HG03060 (cell line): Measurements from ENCODE around the gene CC2D2B.
"Not testable (repeated sequence)": the region's sequence is repeated elsewhere in the genome, so short reads cannot be mapped to it uniquely, and the experiment has no call there.

ENCODE experiments used
- ATAC-seq: cut with Tn5 transposase; IDR thresholded peaks from one replicate; pipeline ENCODE4 v1.9.1; 2021; ENCODE audit warnings: low read depth, moderate number of reproducible peaks; ENCODE audit not compliant: unreplicated experiment

Gene CC2D2B

DNA sequence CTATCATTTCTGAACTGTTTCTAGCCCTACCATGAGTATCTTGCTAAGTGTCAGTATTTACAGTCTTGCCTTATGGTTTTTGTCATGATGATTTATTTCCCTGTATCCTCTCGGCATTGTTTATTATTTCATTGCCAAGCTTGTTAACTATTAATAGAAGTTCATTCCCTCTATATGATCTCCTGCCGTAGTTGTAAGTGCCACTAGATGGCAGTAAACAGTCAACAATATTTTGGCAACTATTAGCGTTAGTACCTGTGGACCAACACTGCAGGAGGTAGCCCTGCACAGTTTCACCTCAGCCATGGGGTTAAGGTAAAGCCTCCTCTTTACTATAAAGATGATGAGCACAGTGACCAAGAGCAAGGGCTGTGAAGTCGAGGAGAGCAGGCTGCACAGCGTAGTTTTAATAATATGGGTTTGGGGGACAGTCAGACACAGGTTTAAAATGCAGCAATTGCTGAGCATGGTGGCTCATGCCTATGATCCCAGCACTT, 109.5 kb downstream of the CC2D2B start:
- ATAC-seq = peak; percentile 44

GRCh38 chr10:96021332-96021731, 113.6 kb downstream of the CC2D2B start:
- no peak for ATAC-seq

DNA sequence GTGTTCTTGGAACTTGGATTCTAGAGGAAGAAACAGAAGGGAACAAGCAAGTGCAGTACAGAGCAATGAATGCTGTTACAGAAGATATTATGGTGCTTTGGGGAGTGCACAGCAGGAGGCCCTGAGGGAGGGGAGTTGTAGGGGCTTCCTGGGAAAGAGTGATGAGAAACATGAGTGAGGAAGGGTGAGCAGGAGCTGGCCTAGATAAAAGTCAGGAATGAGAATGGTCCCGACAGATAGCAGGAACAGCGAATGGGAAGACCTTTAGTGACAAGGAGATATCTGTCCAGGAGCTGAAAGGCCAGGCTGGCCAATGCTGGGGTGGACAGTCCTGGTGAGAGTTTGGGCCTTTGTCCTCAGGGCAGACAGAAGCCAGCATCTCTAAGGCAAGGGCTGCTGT, 115.0 kb downstream of the CC2D2B start:
- no peak for ATAC-seq

GRCh38 chr10:96023168-96023567, 115.4 kb downstream of the CC2D2B start:
- no peak for ATAC-seq

DNA sequence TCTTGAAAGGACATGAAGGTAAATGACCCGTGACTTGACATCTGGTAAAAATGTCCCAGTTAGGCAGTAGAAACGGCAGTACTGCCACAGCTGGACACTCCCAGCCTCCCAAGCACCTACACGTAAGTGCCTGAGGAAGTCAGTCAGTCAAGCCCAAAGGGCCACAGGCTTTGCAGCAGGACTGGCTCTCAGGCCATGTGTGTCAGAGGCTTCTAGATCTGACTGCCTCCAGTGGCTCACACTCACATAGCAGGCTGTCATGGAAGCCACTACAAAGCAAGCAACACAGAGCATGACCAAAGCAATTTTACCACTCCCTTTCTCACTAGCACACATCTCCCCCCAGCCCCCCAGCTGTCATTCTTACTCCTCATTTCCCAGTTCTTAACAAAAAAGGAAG, 117.8 kb downstream of the CC2D2B start:
- no peak for ATAC-seq

- ATAC-seq = no peak
These were observed 126.8 kb downstream of the CC2D2B start for GRCh38 chr10:96034625-96035024.

GRCh38 chr10:96038476-96039387, 131.0 kb downstream of the CC2D2B start:
- no peak for ATAC-seq

GRCh38 chr10:96041146-96041545, 133.4 kb downstream of the CC2D2B start:
- ATAC-seq = no peak

DNA sequence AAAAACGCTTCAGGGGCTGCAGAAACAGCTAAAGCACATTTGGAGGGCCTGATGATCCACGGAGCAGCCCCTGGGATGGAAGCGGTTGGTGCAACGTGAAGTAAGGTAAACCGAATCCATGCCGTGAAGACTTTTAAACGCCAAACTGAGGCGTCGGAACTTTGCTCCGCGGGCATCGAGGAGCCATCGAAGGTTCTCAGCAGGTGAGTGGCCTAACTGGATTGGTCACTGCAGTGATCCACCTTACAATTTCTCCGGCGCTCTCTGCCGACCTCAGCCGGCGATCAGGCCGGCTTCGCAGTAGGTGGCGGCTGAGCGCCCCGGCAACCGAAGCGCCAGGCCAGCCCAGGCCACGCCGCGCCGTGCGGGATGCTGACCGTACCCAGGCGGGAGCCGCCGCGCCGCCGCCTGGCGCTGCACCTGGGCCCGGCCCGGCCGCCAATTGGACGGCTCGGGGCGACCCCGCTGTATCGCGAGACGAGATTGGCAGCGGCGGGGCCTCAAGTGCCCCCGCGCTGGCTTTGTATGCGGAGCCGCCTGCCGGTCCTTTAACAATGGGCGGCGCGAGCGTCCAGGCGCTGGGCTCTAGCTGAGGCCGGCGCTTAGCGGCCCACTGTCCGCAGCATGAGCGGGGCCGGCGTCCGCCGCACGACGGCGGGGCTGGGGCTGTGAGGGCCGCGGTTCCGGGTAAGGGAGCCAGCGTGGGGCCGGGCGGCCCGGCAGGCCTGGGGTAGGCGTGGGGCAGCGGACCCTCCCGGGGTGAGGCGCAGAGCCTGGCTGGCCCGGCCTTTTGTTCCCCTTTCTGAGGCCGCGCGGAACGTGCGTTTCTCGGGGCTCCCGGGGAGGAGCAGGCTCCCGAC, 135.5 kb downstream of the CC2D2B start, which contains the start of gene CCNJ:
TSS of gene CCNJ (plus strand) at position 551 of the 860 bp plus-strand sequence. CDS start 811 bp downstream, outside the sequence.
- ATAC-seq = peak; percentile 45

DNA sequence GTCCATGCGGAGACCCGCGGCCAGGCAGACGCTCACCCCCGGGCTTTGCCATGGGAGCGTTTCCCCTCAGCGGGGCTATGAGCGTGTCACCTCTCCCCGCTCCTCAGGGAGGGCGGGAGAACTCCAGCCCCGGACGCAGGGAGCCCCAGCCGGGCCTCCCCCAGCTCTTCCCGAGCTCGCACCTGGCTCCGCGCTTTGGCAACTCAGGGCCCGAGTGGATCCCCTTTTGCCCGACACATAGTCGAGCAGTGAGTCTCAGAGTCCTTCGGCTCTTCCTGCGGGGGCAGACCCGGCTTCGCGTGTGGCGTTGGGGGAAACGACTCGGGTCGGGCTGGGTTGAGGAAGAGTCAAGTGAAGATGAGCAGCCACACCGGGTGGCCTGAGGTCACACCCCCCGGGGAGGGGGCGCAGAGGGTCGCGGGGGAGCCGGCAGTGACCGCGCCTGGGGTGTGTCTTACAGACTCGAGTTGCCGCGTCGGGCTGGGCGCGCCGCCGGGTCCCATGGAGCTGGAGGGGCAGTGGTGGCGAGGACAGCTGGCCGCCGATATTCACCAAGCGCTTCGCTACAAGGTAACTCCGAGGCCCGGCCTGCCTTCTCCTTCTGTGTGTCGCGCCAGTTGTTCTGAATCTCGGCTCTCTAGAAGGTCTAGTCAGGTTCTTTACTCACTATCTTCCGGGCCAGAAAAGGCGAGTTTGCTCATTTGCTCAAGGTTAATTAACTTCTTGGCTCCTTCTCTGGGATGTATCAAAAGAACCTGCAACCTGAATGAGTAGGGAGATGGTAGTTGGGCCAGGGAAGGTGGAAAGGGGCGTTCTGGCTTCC, 136.3 kb downstream of the CC2D2B start:
- peak; percentile 2 for ATAC-seq

DNA sequence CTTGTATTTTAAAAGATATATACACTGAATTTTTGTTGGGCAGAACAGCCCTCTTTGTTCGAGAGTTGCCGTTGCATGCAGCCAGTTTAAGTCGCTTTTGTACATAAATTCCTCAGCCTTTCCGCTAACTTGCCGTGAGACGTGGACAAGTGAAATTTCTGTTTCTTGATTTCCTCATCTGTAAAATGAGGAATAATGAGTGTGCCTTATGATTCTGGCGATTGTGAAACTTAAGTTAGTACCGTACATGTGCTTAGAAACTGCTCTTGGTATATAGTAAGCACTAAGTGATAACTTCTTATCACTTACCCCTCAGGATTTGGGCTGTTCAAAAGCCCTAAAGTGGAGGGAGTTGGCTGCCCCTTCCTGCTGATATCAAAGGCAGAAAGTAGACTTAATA, 137.0 kb downstream of the CC2D2B start:
- ATAC-seq = no peak

GRCh38 chr10:96046546-96046945, 138.8 kb downstream of the CC2D2B start:
- no peak for ATAC-seq

DNA sequence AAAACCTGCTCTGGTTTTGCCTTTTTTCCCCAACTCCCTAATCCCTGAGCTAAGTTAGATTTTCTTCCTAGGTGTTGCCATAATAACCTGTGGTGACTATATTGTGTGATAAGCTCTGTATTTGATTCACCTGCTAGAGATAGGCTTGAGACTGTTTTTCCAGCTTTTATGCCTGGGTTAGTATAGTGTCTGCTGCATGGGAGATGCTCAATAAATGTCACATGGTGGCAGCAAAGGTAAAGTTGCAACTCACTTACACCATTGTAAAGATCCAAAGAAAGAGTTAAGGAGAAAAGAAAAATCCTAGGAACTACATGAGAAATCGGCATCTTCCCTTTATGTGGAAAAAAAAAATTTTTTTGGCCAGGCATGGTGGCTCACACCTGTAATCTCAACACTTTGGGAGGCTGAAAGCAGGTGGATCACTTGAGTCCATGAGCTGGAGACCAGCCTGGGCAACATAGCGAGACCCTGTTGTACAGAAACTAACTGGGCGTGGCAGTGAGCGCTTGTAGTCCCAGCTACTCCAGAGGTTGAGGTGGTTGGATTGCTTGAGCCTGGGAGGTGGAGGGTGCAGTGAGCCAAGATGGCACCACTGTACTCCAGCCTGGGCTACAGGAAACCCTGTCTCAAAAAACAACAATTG, 139.4 kb downstream of the CC2D2B start:
- ATAC-seq = no peak

DNA sequence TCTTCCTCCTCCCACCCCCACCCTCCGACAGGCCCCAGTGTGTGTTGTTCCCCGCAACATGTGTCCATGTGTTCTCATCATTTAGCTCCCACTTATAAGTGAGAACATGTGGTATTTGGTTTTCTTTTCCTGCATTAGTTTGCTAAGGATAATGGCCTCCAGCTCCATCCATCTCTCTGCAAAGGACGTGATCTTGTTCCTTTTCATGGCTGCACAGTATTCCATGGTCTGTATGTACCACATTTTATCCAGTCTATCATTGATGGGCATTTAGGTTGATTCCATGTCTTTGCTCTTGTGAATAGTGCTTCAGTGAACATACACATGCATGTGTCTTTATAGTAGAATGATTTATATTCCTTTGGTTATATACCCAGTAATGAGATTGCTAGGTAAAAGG, 140.2 kb downstream of the CC2D2B start:
- not testable (repeated sequence) for ATAC-seq

GRCh38 chr10:96049340-96049739, 141.6 kb downstream of the CC2D2B start:
- no peak for ATAC-seq

DNA sequence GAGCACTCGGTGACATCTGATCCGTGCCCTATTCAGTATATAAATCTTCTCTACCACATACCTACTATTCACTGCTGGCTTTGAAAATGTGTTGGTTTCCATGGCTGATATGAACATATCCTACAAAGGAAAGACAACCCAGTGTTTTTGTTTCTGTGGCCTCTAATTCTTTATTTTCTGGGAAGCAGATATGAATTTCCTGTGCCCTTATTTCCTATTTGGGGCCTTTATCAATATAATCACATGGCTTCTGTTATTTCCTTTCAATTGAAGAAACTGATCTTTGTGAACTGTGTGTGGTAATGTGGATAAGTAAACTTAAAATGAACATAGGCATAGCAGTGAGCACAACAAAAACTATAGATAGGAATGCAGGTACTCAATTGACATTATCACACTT, 146.2 kb downstream of the CC2D2B start:
- no peak for ATAC-seq

DNA sequence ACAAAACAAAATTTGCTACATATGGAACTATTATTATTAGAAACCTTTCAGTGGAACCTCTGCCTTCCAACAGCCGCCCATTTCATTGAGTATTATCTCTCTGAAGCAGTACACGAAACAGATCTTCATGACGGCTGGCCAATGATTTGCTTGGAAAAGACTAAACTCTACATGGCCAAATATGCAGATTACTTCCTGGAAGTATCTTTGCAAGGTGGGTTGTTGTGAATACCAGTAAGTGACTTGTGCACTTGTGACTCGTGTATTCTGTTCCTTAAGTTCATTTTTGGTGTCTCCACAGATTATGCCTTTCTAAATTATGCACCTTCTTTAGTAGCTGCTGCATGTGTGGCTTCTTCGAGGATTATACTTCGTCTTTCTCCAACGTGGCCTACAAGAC, 149.0 kb downstream of the CC2D2B start:
- no peak for ATAC-seq

DNA sequence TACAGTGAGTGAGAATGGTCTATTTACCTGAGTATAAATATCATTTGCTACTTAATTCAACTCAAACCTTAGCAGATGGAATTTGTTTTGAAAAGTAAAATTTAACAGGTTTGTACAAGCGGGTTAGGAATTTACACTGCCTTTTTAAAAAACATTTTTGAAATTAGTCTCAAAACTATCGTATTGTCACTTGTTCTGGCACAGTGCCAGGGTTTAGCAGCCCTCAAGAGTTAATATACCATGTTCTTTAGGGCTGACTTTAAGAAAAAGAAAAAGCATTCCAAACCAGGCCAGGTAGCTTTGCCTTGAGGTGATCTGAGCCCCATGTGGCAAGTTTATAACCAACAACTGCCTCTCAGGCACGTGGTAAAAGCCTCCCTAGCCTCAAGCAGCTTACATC, 153.5 kb downstream of the CC2D2B start:
- no peak for ATAC-seq

DNA sequence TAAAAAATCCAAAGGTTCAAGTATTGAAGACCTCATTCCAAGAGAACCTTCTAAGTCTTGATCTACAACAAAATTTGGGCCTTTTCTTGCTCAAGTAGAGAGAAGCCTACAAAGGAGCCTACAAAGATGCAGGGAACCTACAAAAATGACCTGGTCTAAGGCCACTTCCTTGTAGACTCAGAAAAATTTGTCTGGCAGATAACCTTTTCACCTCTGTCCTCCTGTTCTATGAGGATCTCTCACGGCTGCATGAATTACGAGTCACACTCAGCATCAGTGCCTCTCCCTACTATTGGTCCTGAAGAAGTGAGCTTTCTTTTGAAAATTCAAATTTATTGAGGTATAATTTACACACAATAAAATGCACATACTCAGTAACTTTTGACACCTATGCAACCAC, 164.9 kb downstream of the CC2D2B start:
- ATAC-seq = no peak

DNA sequence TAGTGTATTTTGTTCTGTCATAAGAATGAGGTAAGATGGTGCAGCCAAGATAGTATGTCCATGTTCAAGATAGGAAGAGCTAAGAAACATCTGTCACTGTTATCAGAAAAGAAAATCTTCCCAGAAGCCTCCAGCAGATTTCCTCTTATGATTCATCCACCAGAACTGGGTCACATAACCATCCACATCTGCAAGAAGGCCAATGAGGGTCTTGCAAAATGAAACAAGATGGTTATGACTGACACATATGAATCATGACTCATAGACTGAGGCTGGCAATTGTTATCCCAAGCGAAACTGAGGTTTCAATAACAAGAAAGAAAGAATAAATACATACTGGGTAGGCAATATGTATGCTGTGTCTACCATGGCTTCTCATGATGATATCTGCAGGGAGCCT, 165.9 kb downstream of the CC2D2B start:
- ATAC-seq = no peak
